ENCODE data around the gene SEMA3G.

Gene SEMA3G

DNA sequence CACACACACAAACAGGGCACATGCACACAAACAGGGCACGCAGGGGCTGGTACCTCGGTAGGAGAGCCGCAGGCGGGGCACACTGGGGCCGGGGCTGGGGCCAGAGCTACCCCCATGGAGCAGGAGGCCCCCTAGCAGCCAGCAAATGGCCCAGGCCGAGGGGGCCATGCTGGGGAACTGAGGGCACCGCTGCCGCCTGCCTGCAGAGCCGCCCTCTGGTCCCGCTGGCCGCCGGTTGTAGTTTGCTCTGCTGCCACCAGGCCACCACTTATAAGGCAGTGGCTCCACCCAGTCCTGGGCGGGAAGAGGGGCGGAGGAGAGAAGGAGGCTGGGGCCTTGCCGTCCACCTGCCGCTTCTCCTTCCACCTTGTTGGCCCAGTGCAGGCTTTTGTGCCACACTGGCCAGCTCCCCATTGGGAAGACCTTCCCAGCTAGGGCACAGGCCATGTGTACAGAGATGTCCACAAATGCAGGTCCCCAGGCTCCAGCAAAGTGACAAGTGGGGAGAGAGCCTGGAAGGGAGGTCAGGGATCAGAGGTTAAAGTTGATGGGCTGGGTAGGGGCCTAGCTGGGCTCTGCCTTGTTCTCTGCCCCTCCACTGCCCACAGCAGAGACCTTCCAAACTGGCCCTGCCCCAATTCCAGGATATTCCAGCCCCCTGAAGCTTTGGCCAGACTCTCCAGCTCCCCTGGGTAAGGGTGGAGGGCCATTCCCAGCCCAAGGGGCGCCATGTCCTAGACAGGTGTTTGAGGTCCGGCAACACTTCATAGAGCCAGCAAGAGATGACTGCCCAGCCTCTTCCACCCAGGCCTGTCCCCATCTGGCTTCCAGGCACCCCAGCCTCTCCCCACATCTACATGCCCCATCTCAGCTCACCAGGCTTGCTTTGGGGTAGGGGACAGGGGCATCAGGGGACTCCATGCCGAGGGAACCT, at the start of gene SEMA3G:
SEMA3G (minus strand) TSS at position 244 of the 934 bp plus-strand sequence; CDS start at position 168, 76 bp downstream.
- in situ Hi-C loops (cut with HindIII; ENCODE audit: low sequenced_read_pairs): no loop called here
- TF ChIP-seq, protein P1, sequence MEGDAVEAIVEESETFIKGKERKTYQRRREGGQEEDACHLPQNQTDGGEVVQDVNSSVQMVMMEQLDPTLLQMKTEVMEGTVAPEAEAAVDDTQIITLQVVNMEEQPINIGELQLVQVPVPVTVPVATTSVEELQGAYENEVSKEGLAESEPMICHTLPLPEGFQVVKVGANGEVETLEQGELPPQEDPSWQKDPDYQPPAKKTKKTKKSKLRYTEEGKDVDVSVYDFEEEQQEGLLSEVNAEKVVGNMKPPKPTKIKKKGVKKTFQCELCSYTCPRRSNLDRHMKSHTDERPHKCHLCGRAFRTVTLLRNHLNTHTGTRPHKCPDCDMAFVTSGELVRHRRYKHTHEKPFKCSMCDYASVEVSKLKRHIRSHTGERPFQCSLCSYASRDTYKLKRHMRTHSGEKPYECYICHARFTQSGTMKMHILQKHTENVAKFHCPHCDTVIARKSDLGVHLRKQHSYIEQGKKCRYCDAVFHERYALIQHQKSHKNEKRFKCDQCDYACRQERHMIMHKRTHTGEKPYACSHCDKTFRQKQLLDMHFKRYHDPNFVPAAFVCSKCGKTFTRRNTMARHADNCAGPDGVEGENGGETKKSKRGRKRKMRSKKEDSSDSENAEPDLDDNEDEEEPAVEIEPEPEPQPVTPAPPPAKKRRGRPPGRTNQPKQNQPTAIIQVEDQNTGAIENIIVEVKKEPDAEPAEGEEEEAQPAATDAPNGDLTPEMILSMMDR (IDR thresholded peaks at IDR 0.05; ENCODE audit: low read depth, low read length, missing control alignments): peak; percentile 41
- no peak within 1 kb of the TSS for H3K4me3 ChIP-seq (ENCODE audit: low read depth, low read length)
- DNase-seq (ENCODE audit: low read depth): no peak

DNA sequence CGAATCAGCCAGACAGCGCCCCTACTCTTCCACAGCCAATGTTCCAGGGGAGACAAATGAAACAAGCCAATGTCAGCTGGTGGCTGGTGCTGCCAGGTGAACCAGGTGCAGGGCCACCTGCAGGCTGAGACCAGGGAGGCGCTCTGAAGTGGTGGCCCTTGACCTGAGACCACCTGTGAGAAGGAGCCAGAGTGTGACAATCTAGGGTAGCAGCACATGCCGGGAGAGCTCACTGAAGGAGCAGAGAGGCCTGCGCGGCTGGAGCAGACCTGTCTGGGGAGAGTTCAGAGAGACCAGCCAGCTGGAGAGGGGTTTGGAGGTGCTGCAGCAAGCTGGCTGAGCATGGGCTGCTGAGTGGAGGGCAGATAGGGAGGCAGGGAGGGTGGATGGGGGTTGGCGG, 49.5 kb upstream of the SEMA3G start:
- H3K4me3 ChIP-seq (ENCODE audit: low read depth, low read length): no peak overlapping the region
- in situ Hi-C loops (cut with HindIII; ENCODE audit: low sequenced_read_pairs): no loop called here
- no peak for DNase-seq (ENCODE audit: low read depth)
- TF ChIP-seq, protein P1 (IDR thresholded peaks at IDR 0.05; ENCODE audit: low read depth, low read length, missing control alignments): no peak

DNA sequence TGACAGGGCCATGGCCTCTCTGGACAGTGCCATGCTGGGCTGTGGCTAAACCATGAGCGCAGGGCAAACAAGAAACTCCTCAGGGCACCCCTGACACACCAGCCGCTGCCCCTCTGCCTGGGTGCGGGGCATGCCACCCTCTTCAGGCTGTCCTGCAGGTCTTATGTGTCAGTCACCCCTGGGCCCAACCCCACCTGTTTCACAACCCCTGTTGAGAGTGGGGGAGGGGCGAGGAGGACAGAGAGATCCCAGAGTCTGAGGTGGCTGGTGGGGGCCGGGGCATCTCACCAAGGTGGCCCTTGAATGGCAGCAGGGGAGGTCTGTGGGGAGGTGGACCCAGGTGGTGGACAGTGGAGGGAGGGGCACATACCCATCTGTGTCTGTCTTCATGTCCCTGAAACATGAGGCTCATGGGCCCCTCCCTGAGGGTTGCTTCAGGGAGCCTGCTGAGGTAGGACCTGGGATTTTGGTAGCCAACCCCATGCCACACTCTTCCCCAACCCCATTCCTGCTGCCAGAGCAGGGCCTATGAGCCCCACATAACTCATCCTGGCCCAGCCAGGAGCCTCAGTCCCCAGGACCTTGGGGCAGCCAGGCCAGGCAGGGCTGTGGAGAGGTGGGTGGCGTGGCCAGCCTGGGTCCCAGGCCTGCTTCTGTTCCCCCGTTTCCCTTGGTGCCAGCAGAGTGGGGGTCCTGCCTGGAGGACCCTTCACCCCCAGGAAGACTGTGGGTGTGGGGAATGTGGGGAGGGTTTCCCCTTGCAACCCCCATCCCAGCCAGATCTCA, 48.5 kb upstream of the SEMA3G start:
- TF ChIP-seq, protein P1 (IDR thresholded peaks at IDR 0.05; ENCODE audit: low read depth, low read length, missing control alignments): no peak
- in situ Hi-C loops (cut with HindIII; ENCODE audit: low sequenced_read_pairs): no loop called here
- no peak for DNase-seq (ENCODE audit: low read depth)
- no peak overlapping the region for H3K4me3 ChIP-seq (ENCODE audit: low read depth, low read length)

DNA sequence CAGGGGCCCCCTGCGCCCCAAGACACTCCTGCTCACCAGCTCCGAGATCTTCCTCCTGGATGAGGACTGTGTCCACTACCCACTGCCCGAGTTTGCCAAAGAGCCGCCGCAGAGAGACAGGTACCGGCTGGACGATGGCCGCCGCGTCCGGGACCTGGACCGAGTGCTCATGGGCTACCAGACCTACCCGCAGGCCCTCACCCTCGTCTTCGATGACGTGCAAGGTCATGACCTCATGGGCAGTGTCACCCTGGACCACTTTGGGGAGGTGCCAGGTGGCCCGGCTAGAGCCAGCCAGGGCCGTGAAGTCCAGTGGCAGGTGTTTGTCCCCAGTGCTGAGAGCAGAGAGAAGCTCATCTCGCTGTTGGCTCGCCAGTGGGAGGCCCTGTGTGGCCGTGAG, 47.2 kb upstream of the SEMA3G start:
- in situ Hi-C loops (cut with HindIII; ENCODE audit: low sequenced_read_pairs): no loop called here
- DNase-seq (ENCODE audit: low read depth): no peak
- no peak overlapping the region for H3K4me3 ChIP-seq (ENCODE audit: low read depth, low read length)
- TF ChIP-seq, protein P1 (IDR thresholded peaks at IDR 0.05; ENCODE audit: low read depth, low read length, missing control alignments): no peak

DNA sequence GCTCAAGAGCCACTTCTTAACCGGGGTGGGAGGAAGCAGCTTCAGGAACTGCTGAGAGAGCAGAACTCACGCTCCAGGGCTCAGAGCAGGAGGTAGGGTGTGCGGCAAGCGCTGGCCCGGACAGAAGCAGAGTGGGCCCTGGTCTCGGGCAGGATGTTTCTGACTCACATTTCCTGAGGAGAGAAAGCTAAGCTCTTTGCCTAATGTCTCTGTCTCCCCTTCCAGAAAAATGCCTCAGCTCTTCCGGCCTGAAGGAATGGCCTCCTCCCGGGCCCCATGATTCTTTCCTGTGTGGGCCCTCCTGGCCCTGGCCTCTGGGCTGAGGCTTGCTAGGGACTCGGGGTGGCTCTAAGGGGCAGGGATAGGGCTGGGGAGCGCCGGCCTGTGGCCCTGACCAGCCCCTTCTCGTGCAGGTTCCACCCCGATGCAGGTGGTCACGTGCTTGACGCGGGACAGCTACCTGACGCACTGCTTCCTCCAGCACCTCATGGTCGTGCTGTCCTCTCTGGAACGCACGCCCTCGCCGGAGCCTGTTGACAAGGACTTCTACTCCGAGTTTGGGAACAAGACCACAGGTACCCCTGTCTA, 46.1 kb upstream of the SEMA3G start:
- no peak for DNase-seq (ENCODE audit: low read depth)
- in situ Hi-C loops (cut with HindIII; ENCODE audit: low sequenced_read_pairs): no loop called here
- TF ChIP-seq, protein P1 (IDR thresholded peaks at IDR 0.05; ENCODE audit: low read depth, low read length, missing control alignments): no peak
- H3K4me3 ChIP-seq (ENCODE audit: low read depth, low read length): no peak overlapping the region

All from astrocyte of the cerebellum (primary cell).